ENCODE measurements around the gene BATF2. TPM values are rescaled to one million over a fixed set of nuclear protein-coding genes. Genes with fewer than 3 reads are reported as not detected.
A peak's percentile ranks its signal among the peaks of the same experiment; 100 is the strongest.

Gene BATF2
- total and polyA plus RNA-seq, 2 donors (not counting 3 experiments of a cell fraction or from before 2014, with no cell fraction given), result 0.75 TPM

GRCh38 chr11:64989416-64989815 is 7.4 kb downstream of the BATF2 start:
- Histone ChIP-seq H3K4me1 (ENCODE audit: control insufficient read depth, extremely low read depth, insufficient read depth, low read length) (peaks cover 14% of the 10 kb centered on the region), H4K20me1 (replicated peaks; ENCODE audit: control insufficient read depth, extremely low read depth, insufficient read depth, low read length) (no peaks in the 10 kb centered on the region), H3K9me3 (replicated peaks; ENCODE audit: control insufficient read depth, insufficient read depth, low read length) (no peaks in the 10 kb centered on the region), H3K4me3 (replicated peaks in 1 of 3; ENCODE audit: insufficient read depth in 1 of 3, low read depth in 1 of 3, low read length in 3 of 3) (no peak overlapping the region), H3K4me2 (ENCODE audit: insufficient read depth, low read length) (no peak overlapping the region), H3K27ac (ENCODE audit: insufficient read depth, low read depth, low read length) (no peak overlapping the region), H3K9ac (replicated peaks; ENCODE audit: extremely low read depth, insufficient read depth, low read length) (no peak overlapping the region), H3K79me2 (ENCODE audit: control insufficient read depth, insufficient read depth, low read length) (no peaks in the 10 kb centered on the region), H2AFZ (ENCODE audit: low read depth, low read length) (peak overlapping the region; percentile 89), H3K27me3 (ENCODE audit: control insufficient read depth in 2 of 2, insufficient read depth in 2 of 2, low read length in 2 of 2) (no peaks in the 10 kb centered on the region), H3K9me1 (replicated peaks; ENCODE audit: control insufficient read depth, extremely low read depth, insufficient read depth, low read length) (no peaks in the 10 kb centered on the region), H3K36me3 (ENCODE audit: control insufficient read depth in 2 of 2, extremely low read depth in 1 of 2, insufficient read depth in 2 of 2, low read length in 2 of 2) (no peaks in the 10 kb centered on the region)
- POLR2A ChIA-PET, result no interaction called here
- BruUV-seq (replicated peaks), result no TSS peak
- intact Hi-C loops (cut with micrococcal nuclease), result no loop called here
- no peak for DNase-seq (ENCODE audit: low read depth, low spot score)
- CTCF ChIA-PET, result interaction anchor here (1.2 to 1.5 kb wide), 3 partner anchors 25 to 52 kb away, joined by 3 to 4 read pairs (median 3); partner anchors contain the start of gene ARL2
- TF ChIP-seq POLR2A (IDR thresholded peaks at IDR 0.05; ENCODE audit: low read depth, low read length) (no peak), POLR2AphosphoS5 (IDR thresholded peaks at IDR 0.05; ENCODE audit: insufficient read depth, low read depth, low read length) (no peak), EZH2 (IDR thresholded peaks at IDR 0.05; ENCODE audit: borderline replicate concordance, low read depth, low read length, severe bottlenecking) (no peak), JUN (IDR thresholded peaks at IDR 0.05; ENCODE audit: borderline replicate concordance, insufficient read depth, insufficient read length, low read depth) (no peak), FOS (IDR thresholded peaks at IDR 0.05; ENCODE audit: borderline replicate concordance, insufficient read depth, low read length) (no peak), MYC (IDR thresholded peaks at IDR 0.05; ENCODE audit: low read depth, low read length) (no peak), CTCF (IDR thresholded peaks at IDR 0.05; ENCODE audit: extremely low read depth in 1 of 2, insufficient read depth in 1 of 2, low read depth in 1 of 2, low read length in 2 of 2) (no peak), GATA2 (IDR thresholded peaks at IDR 0.05; ENCODE audit: insufficient read depth, insufficient read length, low read depth, low read length) (no peak), MAX (IDR thresholded peaks at IDR 0.05; ENCODE audit: insufficient read depth, insufficient read length) (no peak)
- dilution Hi-C loops (cut with MboI; ENCODE audit: extremely low pct_ligation_motif_present, low sequenced_read_pairs), result no loop called here
- no peak for FAIRE-seq
